Liver (tissue), 2 donors: ENCODE results near the gene NUP43.

ENCODE experiments used
- MAX ChIP-seq: IDR thresholded peaks from 2 replicates; pipeline ENCODE4 v1.6.1; 2016; ENCODE audit warnings: antibody characterized with exemption
- RAD21 ChIP-seq, 2 donors: IDR thresholded peaks; 2 replicates each; pipeline ENCODE4 v1.6.1; 2016; ENCODE audit warnings: antibody characterized with exemption in 2 of 2, mild to moderate bottlenecking in 2 of 2
- REST ChIP-seq: IDR thresholded peaks from 2 replicates; pipeline ENCODE4 v1.6.1; 2016; ENCODE audit warnings: antibody characterized with exemption, mild to moderate bottlenecking
- YY1 ChIP-seq: IDR thresholded peaks from 2 replicates; pipeline ENCODE4 v1.6.1; 2016; ENCODE audit warnings: antibody characterized with exemption, mild to moderate bottlenecking
- donor health status: healthy.

- TF ChIP-seq RAD21 (IDR thresholded peaks at IDR 0.05) (no peak), YY1 (no peak), MAX (no peak), REST (no peak)
These were observed 18.4 kb downstream of the NUP43 start for GRCh38 chr6:149727793-149728498.
